Testis (tissue), 3 donors: ENCODE measurements around the gene MAP4K4. TPM values are rescaled to one million over a fixed set of nuclear protein-coding genes. Genes with fewer than 3 reads are reported as not detected.
"Not testable (repeated sequence)": the region's sequence is repeated elsewhere in the genome, so short reads cannot be mapped to it uniquely, and the experiment has no call there.

Experiments
- DNase-seq: peaks from one replicate; pipeline ENCODE4 v3.0.0-alpha.2; 2019
- H3K27ac ChIP-seq, 2 donors: fragments of 200-600 bp; sonication (generic); one replicate each; pipeline ENCODE4 v1.5.1; 2019
- H3K27me3 ChIP-seq: fragments of 200-600 bp; sonication (generic); one replicate; pipeline ENCODE4 v1.5.1; 2019
- H3K36me3 ChIP-seq: fragments of 200-600 bp; sonication (generic); one replicate; pipeline ENCODE4 v1.5.1; 2017; ENCODE audit warnings: low read depth; ENCODE audit errors: missing control alignments
- H3K4me1 ChIP-seq: fragments of 200-600 bp; sonication (generic); one replicate; pipeline ENCODE4 v1.5.1; 2019
- H3K4me3 ChIP-seq, 2 donors: fragments of 200-600 bp; sonication (generic); one replicate each; pipeline ENCODE4 v1.5.1; 2017 to 2019
- H3K9me3 ChIP-seq: fragments of 200-600 bp; sonication (generic); one replicate; pipeline ENCODE4 v1.5.1; 2017
- CTCF ChIP-seq, 3 experiments: fragments of 450-650 bp in 2 of 3; fragments of 200-600 bp in 1 of 3; sonication (generic) in 1 of 3; IDR thresholded peaks; one replicate each; pipeline ENCODE4 v1.5.1; 2016 to 2019; ENCODE audit warnings: antibody characterized with exemption in 3 of 3, mild to moderate bottlenecking in 2 of 3, moderate library complexity in 1 of 3
- POLR2A ChIP-seq: fragments of 450-650 bp; IDR thresholded peaks from one replicate; pipeline ENCODE4 v1.6.1; 2017; ENCODE audit warnings: antibody characterized with exemption, mild to moderate bottlenecking, moderate library complexity
- WGBS, 2 donors: methylation state at CpG; one replicate each; pipeline ENCODE4 v1.1.5; 2018; 5-methylcytosine and 5-hydroxymethylcytosine counted together
- intact Hi-C: fragments of 100-400 bp; cut with DNase I; formaldehyde crosslinking; loops from one replicate; pipeline ENCODE4 v1.15.1; 2023; ENCODE audit warnings: low total_unique reads
- polyA plus RNA-seq: library from polyadenylated mRNA; stranded (reverse); fragments of 350-450 nt; fragmentation: Illumina TruSeq; extraction: RNeasy Lipid Tissue Mini Kit (QIAGEN cat#74804); gene quantifications from one replicate; pipeline ENCODE4 v1.2.3, GENCODE V29; 2014; ENCODE audit warnings: low read depth, low replicate concordance; ENCODE audit not compliant: insufficient read depth
- total RNA-seq, 2 donors: library from RNA; depleted of rRNA; stranded (reverse); fragments of >200 nt; gene quantifications; one replicate each; pipeline ENCODE4 v1.2.3, GENCODE V29; 2016

The MAP4K4 gene
- total and polyA plus RNA-seq, 3 donors from 2014 or later = 88.2 to 194 (median 174) TPM

GRCh38 chr2:101766337-101766736, 68.8 kb downstream of the MAP4K4 start:
- TF ChIP-seq POLR2A (no peak), CTCF (IDR thresholded peaks at IDR 0.05) (no peak)
- intact Hi-C loops = no loop called here
- WGBS, 2 donors = 62 to 73% methylated on average over 2 of the region's 2 CpGs
- Histone ChIP-seq H3K9me3 (no peaks in the 10 kb centered on the region), H3K27me3 (no peaks in the 10 kb centered on the region), H3K27ac (peak overlapping the region in 1 of 2 donors; percentile 39), H3K36me3 (no peaks in the 10 kb centered on the region), H3K4me1 (peaks cover 47% of the 10 kb centered on the region), H3K4me3 (no peak overlapping the region)
- no peak for DNase-seq

- intact Hi-C loops = no loop called here
- Histone ChIP-seq H3K4me1 (peaks cover 47% of the 10 kb centered on the region), H3K27ac (peak overlapping the region in 1 of 2 donors; percentile 39), H3K4me3 (no peak overlapping the region), H3K36me3 (no peaks in the 10 kb centered on the region), H3K27me3 (no peaks in the 10 kb centered on the region), H3K9me3 (no peaks in the 10 kb centered on the region)
- TF ChIP-seq POLR2A = no peak
- TF ChIP-seq CTCF (IDR thresholded peaks at IDR 0.05) = no peak
- 44 to 55% methylated on average over 5 of the region's 5 CpGs for WGBS, 2 donors
- no peak for DNase-seq
Measured at GRCh38 chr2:101766871-101767739, 69.6 kb downstream of the MAP4K4 start.

DNA sequence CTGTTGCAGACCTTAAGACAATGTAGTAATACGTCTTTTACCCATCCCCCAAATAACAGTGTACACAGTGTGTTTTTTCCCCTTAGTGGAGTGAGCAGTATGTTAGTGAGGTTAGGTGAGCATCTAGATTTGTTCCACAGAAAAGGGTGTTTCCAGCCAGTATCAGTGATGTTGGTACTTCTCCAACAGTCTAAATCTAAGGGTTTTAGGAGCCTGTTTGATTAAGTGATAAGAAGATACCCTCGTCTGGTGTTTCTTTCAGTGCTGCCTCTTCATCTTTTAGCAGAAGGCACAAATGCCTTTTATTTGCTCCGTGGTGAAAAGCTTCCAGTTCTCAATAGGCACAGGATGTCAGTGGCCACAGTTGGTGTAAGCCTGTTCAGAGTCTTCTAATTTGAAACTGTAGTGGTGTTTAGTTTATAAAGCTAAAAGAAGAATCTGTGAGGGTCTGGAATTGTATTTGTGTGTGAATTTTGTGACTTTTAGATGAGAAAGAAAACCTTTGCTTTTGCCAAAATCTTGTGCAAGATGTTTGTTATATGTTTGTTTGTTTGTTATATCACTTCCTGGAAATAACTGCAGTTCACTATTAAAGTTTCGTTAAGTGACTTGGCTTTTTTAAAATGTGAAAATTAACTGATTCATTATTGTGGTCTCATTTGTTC, 71.2 kb downstream of the MAP4K4 start:
- no peaks in the 10 kb centered on the region for H3K27me3 ChIP-seq
- WGBS, 2 donors = 38 to 47% methylated on average over 4 of the region's 4 CpGs
- DNase-seq = no peak
- no peaks in the 10 kb centered on the region for H3K9me3 ChIP-seq
- peaks cover 31% of the 10 kb centered on the region for H3K4me1 ChIP-seq
- TF ChIP-seq POLR2A (no peak), CTCF (IDR thresholded peaks at IDR 0.05) (no peak)
- no peak overlapping the region for H3K27ac ChIP-seq
- H3K4me3 ChIP-seq = no peak overlapping the region
- H3K36me3 ChIP-seq = no peaks in the 10 kb centered on the region
- intact Hi-C loops = no loop called here

DNA sequence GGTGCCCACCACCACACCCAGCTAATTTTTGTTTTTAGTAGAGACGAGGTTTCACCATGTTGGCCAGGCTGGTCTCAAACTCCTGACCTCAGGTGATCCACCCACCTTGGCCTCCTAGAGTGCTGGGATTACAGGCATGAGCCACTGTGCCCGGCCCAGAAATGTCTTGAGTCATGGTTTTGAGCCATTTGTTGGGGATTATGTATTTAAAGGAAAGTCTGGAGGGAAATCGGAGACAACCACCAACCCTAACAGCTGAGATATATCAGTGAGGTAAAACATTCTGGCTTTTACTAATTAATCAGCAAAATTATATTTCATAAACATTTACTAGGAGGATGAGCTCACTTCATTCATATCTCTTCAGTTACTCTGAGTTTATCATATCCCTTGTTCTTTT, 72.2 kb downstream of the MAP4K4 start:
- 91 to 97% methylated on average over 2 to 3 of the region's 3 CpGs for WGBS, 2 donors
- peaks cover 22% of the 10 kb centered on the region for H3K4me1 ChIP-seq
- H3K27me3 ChIP-seq, H3K36me3 ChIP-seq, H3K27ac ChIP-seq, H3K9me3 ChIP-seq, intact Hi-C loops, H3K4me3 ChIP-seq, DNase-seq: not testable (repeated sequence)

- H3K27me3 ChIP-seq = no peaks in the 10 kb centered on the region
- H3K4me3 ChIP-seq = no peak overlapping the region
- no peak overlapping the region for H3K27ac ChIP-seq
- no peaks in the 10 kb centered on the region for H3K9me3 ChIP-seq
- H3K4me1 ChIP-seq = peaks cover 22% of the 10 kb centered on the region
- WGBS, 2 donors = 82 to 86% methylated on average over 2 of the region's 2 CpGs
- intact Hi-C loops = no loop called here
- H3K36me3 ChIP-seq = no peaks in the 10 kb centered on the region
- no peak for TF ChIP-seq POLR2A
- TF ChIP-seq CTCF (IDR thresholded peaks at IDR 0.05) = no peak
- no peak for DNase-seq
Measured at GRCh38 chr2:101770726-101771125, 73.2 kb downstream of the MAP4K4 start.
